Immature natural killer cell (primary cell): ENCODE measurements around the gene SH3PXD2A. TPM values are rescaled to one million over a fixed set of nuclear protein-coding genes. Genes with fewer than 3 reads are reported as not detected.

Experiments
- DNase-seq, 3 donors: peaks; one replicate each; pipeline ENCODE4 v3.0.0; 2022; ENCODE audit warnings: mixed read lengths in 1 of 3
- H3K27ac Mint-ChIP-seq, 6 donors: one replicate each; pipeline ENCODE4 v1.8.0; 2020; ENCODE audit warnings: mixed read lengths in 6 of 6, mild to moderate bottlenecking in 5 of 6, inconsistent platforms in 4 of 6, moderate library complexity in 3 of 6
- H3K27me3 Mint-ChIP-seq, 3 donors: one replicate each; pipeline ENCODE4 v1.8.0; 2020 to 2021; ENCODE audit warnings: low read depth in 3 of 3, mild to moderate bottlenecking in 3 of 3, mixed read lengths in 3 of 3, moderate library complexity in 3 of 3, inconsistent platforms in 1 of 3
- H3K36me3 Mint-ChIP-seq, 3 donors: one replicate each; pipeline ENCODE4 v1.8.0; 2020; ENCODE audit warnings: mixed read lengths in 3 of 3, inconsistent platforms in 2 of 3, mild to moderate bottlenecking in 2 of 3
- H3K4me1 Mint-ChIP-seq, 2 donors: one replicate each; pipeline ENCODE4 v1.8.0; 2020; ENCODE audit warnings: inconsistent platforms in 2 of 2, mild to moderate bottlenecking in 2 of 2, mixed read lengths in 2 of 2, moderate library complexity in 1 of 2
- H3K4me3 Mint-ChIP-seq, 5 donors: one replicate each; pipeline ENCODE4 v1.8.0; 2020; ENCODE audit warnings: mild to moderate bottlenecking in 5 of 5, mixed read lengths in 5 of 5, inconsistent platforms in 3 of 5, moderate library complexity in 3 of 5
- H3K9me3 Mint-ChIP-seq, 6 donors: one replicate each; pipeline ENCODE4 v1.8.0; 2020; ENCODE audit warnings: mild to moderate bottlenecking in 6 of 6, mixed read lengths in 6 of 6, inconsistent platforms in 4 of 6, moderate library complexity in 3 of 6
- polyA plus RNA-seq, 3 donors: library from polyadenylated mRNA; unstranded; fragments of 300-500 nt; fragmentation: Illumina TruSeq; gene quantifications; one replicate each; pipeline ENCODE4 v1.2.3, GENCODE V29; 2021

Gene SH3PXD2A
- polyA plus RNA-seq, 3 donors from 2014 or later, result 0.07 to 0.43 TPM; not detected in 1

- H3K36me3 Mint-ChIP-seq, result no peaks in the 10 kb centered on the region
- peak overlapping the region in 4 of 6 donors; percentile 52 to 86 (median 64) for H3K27ac Mint-ChIP-seq
- H3K9me3 Mint-ChIP-seq, result no peaks in the 10 kb centered on the region
- H3K4me3 Mint-ChIP-seq, result no peak overlapping the region
- DNase-seq, result no peak
- H3K27me3 Mint-ChIP-seq, result peaks cover 0 to 6% (median 0%) of the 10 kb centered on the region in 3 donors
- H3K4me1 Mint-ChIP-seq, result peaks cover 33 to 36% of the 10 kb centered on the region in 2 donors
Measured at GRCh38 chr10:103802637-103803353, 52.6 kb downstream of the SH3PXD2A start.

GRCh38 chr10:103802081-103802480, 53.3 kb downstream of the SH3PXD2A start:
- Mint-ChIP-seq H3K27me3 (peaks cover 0 to 6% (median 0%) of the 10 kb centered on the region in 3 donors), H3K4me1 (peaks cover 33 to 38% of the 10 kb centered on the region in 2 donors), H3K36me3 (no peaks in the 10 kb centered on the region), H3K4me3 (no peak overlapping the region), H3K9me3 (no peaks in the 10 kb centered on the region), H3K27ac (peak overlapping the region in 5 of 6 donors; percentile 23 to 84 (median 57))
- no peak for DNase-seq

- no peaks in the 10 kb centered on the region for H3K9me3 Mint-ChIP-seq
- peak; percentile 85 to 87 (median 87) for DNase-seq
- H3K27ac Mint-ChIP-seq, result peak overlapping the region; percentile 88 to 96 (median 94)
- peaks cover 0 to 8% (median 0%) of the 10 kb centered on the region in 3 donors for H3K27me3 Mint-ChIP-seq
- H3K36me3 Mint-ChIP-seq, result no peaks in the 10 kb centered on the region
- peaks cover 33 to 38% of the 10 kb centered on the region in 2 donors for H3K4me1 Mint-ChIP-seq
- peak overlapping the region; percentile 57 to 82 (median 76) for H3K4me3 Mint-ChIP-seq
Measured at GRCh38 chr10:103800789-103801540, 54.4 kb downstream of the SH3PXD2A start.

GRCh38 chr10:103800089-103800488, 55.3 kb downstream of the SH3PXD2A start:
- H3K27ac Mint-ChIP-seq, result peak overlapping the region; percentile 88 to 96 (median 94)
- no peaks in the 10 kb centered on the region for H3K36me3 Mint-ChIP-seq
- peak overlapping the region; percentile 57 to 82 (median 76) for H3K4me3 Mint-ChIP-seq
- H3K4me1 Mint-ChIP-seq, result peaks cover 33 to 38% of the 10 kb centered on the region in 2 donors
- peaks cover 0 to 9% (median 2%) of the 10 kb centered on the region in 3 donors for H3K27me3 Mint-ChIP-seq
- no peaks in the 10 kb centered on the region for H3K9me3 Mint-ChIP-seq
- DNase-seq, result no peak

GRCh38 chr10:103799341-103799740, 56.0 kb downstream of the SH3PXD2A start:
- peak overlapping the region in 1 of 5 donors; percentile 37 for H3K4me3 Mint-ChIP-seq
- H3K27me3 Mint-ChIP-seq, result peaks cover 0 to 9% (median 2%) of the 10 kb centered on the region in 3 donors
- H3K4me1 Mint-ChIP-seq, result peaks cover 33 to 38% of the 10 kb centered on the region in 2 donors
- no peak for DNase-seq
- peak overlapping the region; percentile 88 to 96 (median 94) for H3K27ac Mint-ChIP-seq
- H3K9me3 Mint-ChIP-seq, result no peaks in the 10 kb centered on the region
- H3K36me3 Mint-ChIP-seq, result no peaks in the 10 kb centered on the region

GRCh38 chr10:103798511-103798910, 56.9 kb downstream of the SH3PXD2A start:
- H3K27ac Mint-ChIP-seq, result peak overlapping the region in 3 of 6 donors; percentile 46 to 96 (median 94)
- H3K9me3 Mint-ChIP-seq, result no peaks in the 10 kb centered on the region
- no peak for DNase-seq
- peaks cover 0 to 11% (median 2%) of the 10 kb centered on the region in 3 donors for H3K27me3 Mint-ChIP-seq
- no peaks in the 10 kb centered on the region for H3K36me3 Mint-ChIP-seq
- H3K4me1 Mint-ChIP-seq, result peaks cover 27 to 35% of the 10 kb centered on the region in 2 donors
- H3K4me3 Mint-ChIP-seq, result no peak overlapping the region

GRCh38 chr10:103797857-103798256, 57.5 kb downstream of the SH3PXD2A start:
- Mint-ChIP-seq H3K4me3 (no peak overlapping the region), H3K9me3 (no peaks in the 10 kb centered on the region), H3K4me1 (peaks cover 26 to 33% of the 10 kb centered on the region in 2 donors), H3K36me3 (no peaks in the 10 kb centered on the region), H3K27me3 (peaks cover 0 to 11% (median 2%) of the 10 kb centered on the region in 3 donors), H3K27ac (peak overlapping the region in 1 of 6 donors; percentile 64)
- DNase-seq, result no peak

- DNase-seq, result no peak
- H3K36me3 Mint-ChIP-seq, result no peaks in the 10 kb centered on the region
- peaks cover 2 to 16% (median 3%) of the 10 kb centered on the region in 3 donors for H3K27me3 Mint-ChIP-seq
- no peaks in the 10 kb centered on the region for H3K9me3 Mint-ChIP-seq
- H3K27ac Mint-ChIP-seq, result no peak overlapping the region
- no peak overlapping the region for H3K4me3 Mint-ChIP-seq
- H3K4me1 Mint-ChIP-seq, result peaks cover 18 to 23% of the 10 kb centered on the region in 2 donors
Measured at GRCh38 chr10:103795634-103796270, 59.6 kb downstream of the SH3PXD2A start.

GRCh38 chr10:103794996-103795395, 60.4 kb downstream of the SH3PXD2A start:
- Mint-ChIP-seq H3K36me3 (no peaks in the 10 kb centered on the region), H3K4me3 (no peak overlapping the region), H3K4me1 (peaks cover 10 to 16% of the 10 kb centered on the region in 2 donors), H3K27me3 (peaks cover 2 to 10% (median 6%) of the 10 kb centered on the region in 3 donors), H3K27ac (no peak overlapping the region), H3K9me3 (no peaks in the 10 kb centered on the region)
- DNase-seq, result no peak

- H3K4me1 Mint-ChIP-seq, result peaks cover 2 to 8% of the 10 kb centered on the region in 2 donors
- no peak for DNase-seq
- peaks cover 2 to 10% (median 6%) of the 10 kb centered on the region in 3 donors for H3K27me3 Mint-ChIP-seq
- no peak overlapping the region for H3K27ac Mint-ChIP-seq
- no peaks in the 10 kb centered on the region for H3K9me3 Mint-ChIP-seq
- H3K4me3 Mint-ChIP-seq, result no peak overlapping the region
- H3K36me3 Mint-ChIP-seq, result no peaks in the 10 kb centered on the region
Measured at GRCh38 chr10:103793920-103794883, 61.2 kb downstream of the SH3PXD2A start.

- Mint-ChIP-seq H3K4me3 (no peak overlapping the region), H3K4me1 (peaks cover 0 to 3% of the 10 kb centered on the region in 2 donors), H3K27ac (peak overlapping the region in 1 of 6 donors; percentile 43), H3K27me3 (peaks cover 2 to 10% (median 6%) of the 10 kb centered on the region in 3 donors), H3K36me3 (no peaks in the 10 kb centered on the region), H3K9me3 (no peaks in the 10 kb centered on the region)
- no peak for DNase-seq
Measured at GRCh38 chr10:103793429-103793828, 61.9 kb downstream of the SH3PXD2A start.

- no peak overlapping the region for H3K27ac Mint-ChIP-seq
Measured at GRCh38 chr10:103792547-103792946, 62.8 kb downstream of the SH3PXD2A start.

GRCh38 chr10:103791858-103792257, 63.5 kb downstream of the SH3PXD2A start:
- no peak overlapping the region for H3K27ac Mint-ChIP-seq
- no peak overlapping the region for H3K4me3 Mint-ChIP-seq

More at GRCh38 chr10:103792547-103792946, 62.8 kb downstream of the SH3PXD2A start:
- H3K36me3 Mint-ChIP-seq, result no peaks in the 10 kb centered on the region
- no peak overlapping the region for H3K4me3 Mint-ChIP-seq
- no peak for DNase-seq
- H3K9me3 Mint-ChIP-seq, result no peaks in the 10 kb centered on the region
- H3K4me1 Mint-ChIP-seq, result no peaks in the 10 kb centered on the region
- H3K27me3 Mint-ChIP-seq, result peaks cover 2 to 10% (median 6%) of the 10 kb centered on the region in 3 donors

More at GRCh38 chr10:103791858-103792257, 63.5 kb downstream of the SH3PXD2A start:
- no peaks in the 10 kb centered on the region for H3K9me3 Mint-ChIP-seq
- no peaks in the 10 kb centered on the region for H3K36me3 Mint-ChIP-seq
- no peak for DNase-seq
- H3K27me3 Mint-ChIP-seq, result peaks cover 2 to 10% (median 6%) of the 10 kb centered on the region in 3 donors
- H3K4me1 Mint-ChIP-seq, result no peaks in the 10 kb centered on the region
